WTC11 (cell line): ENCODE measurements around the gene ATP2A2. TPM values are rescaled to one million over a fixed set of nuclear protein-coding genes. Genes with fewer than 3 reads are reported as not detected.

Experiments used
- ATAC-seq: fragments of 200-7000 bp; cut with Tn5 transposase; 2 replicates; pipeline ENCODE4 v1.10.0; 2021; ENCODE audit warnings: mild to moderate bottlenecking, moderate library complexity
- CTCF ChIA-PET: fragments of 300-600 bp; sonication (Branson Sonifier 250); formaldehyde crosslinking; loops from one replicate; lab custom pipeline; 2021; ENCODE audit warnings: antibody characterized with exemption; lab: Charles Lee
- POLR2A ChIA-PET: fragments of 350-600 bp; sonication (Branson Sonifier 250); formaldehyde crosslinking; loops from one replicate; lab custom pipeline; 2021; ENCODE audit warnings: antibody characterized with exemption; lab: Charles Lee
- DNase-seq: peaks from one replicate; pipeline ENCODE4 v3.0.0; 2021; ENCODE audit warnings: low spot score
- H3K27ac Mint-ChIP-seq: 2 replicates; pipeline ENCODE4 v1.8.0; 2021; ENCODE audit warnings: mixed read lengths
- H3K27me3 Mint-ChIP-seq: 2 replicates; pipeline ENCODE4 v1.8.0; 2021; ENCODE audit warnings: low read depth, mild to moderate bottlenecking, moderate library complexity, mixed read lengths
- H3K36me3 Mint-ChIP-seq: 2 replicates; pipeline ENCODE4 v1.8.0; 2021; ENCODE audit warnings: mixed read lengths
- H3K4me1 Mint-ChIP-seq: 2 replicates; pipeline ENCODE4 v1.8.0; 2022; ENCODE audit warnings: mixed read lengths
- H3K4me3 Mint-ChIP-seq: 2 replicates; pipeline ENCODE4 v1.8.0; 2021; ENCODE audit warnings: mild to moderate bottlenecking, moderate library complexity, mixed read lengths
- H3K9me3 Mint-ChIP-seq: 2 replicates; pipeline ENCODE4 v1.8.0; 2021; ENCODE audit warnings: mixed read lengths
- AFF4 ChIP-seq: sonication (generic); formaldehyde crosslinking; IDR thresholded peaks from 2 replicates; pipeline ENCODE4 v1.8.1; 2023; ENCODE audit warnings: mild to moderate bottlenecking, missing genetic modification reagents, borderline replicate concordance
- ATF3 ChIP-seq: sonication (generic); formaldehyde crosslinking; conservative IDR thresholded peaks from 2 replicates; pipeline ENCODE4 v1.8.1; 2022; ENCODE audit warnings: mild to moderate bottlenecking, missing genetic modification reagents
- ATF6 ChIP-seq: sonication (generic); formaldehyde crosslinking; IDR thresholded peaks from 2 replicates; pipeline ENCODE4 v1.8.1; 2023; ENCODE audit warnings: mild to moderate bottlenecking, missing genetic modification reagents
- E2F5 ChIP-seq: sonication (generic); formaldehyde crosslinking; IDR thresholded peaks from 2 replicates; pipeline ENCODE4 v1.8.1; 2022; ENCODE audit warnings: mild to moderate bottlenecking, moderate library complexity, missing genetic modification reagents
- GABPB1 ChIP-seq: sonication (generic); formaldehyde crosslinking; IDR thresholded peaks from 2 replicates; pipeline ENCODE4 v1.8.1; 2023; ENCODE audit warnings: mild to moderate bottlenecking, missing genetic modification reagents
- IRF1 ChIP-seq: sonication (generic); formaldehyde crosslinking; IDR thresholded peaks from 2 replicates; pipeline ENCODE4 v1.8.0; 2023; ENCODE audit warnings: missing genetic modification reagents
- SOX15 ChIP-seq: fragments of 250-450 bp; sonication (Bioruptor Pico); IDR thresholded peaks from 2 replicates; pipeline ENCODE4 v1.9.0; 2021; ENCODE audit warnings: mild to moderate bottlenecking
- STAT6 ChIP-seq: sonication (generic); formaldehyde crosslinking; conservative IDR thresholded peaks from 2 replicates; pipeline ENCODE4 v1.8.1; 2023; ENCODE audit warnings: mild to moderate bottlenecking, low read depth, missing genetic modification reagents, moderate library complexity
- USF1 ChIP-seq: sonication (generic); formaldehyde crosslinking; IDR thresholded peaks from 2 replicates; pipeline ENCODE4 v1.8.0; 2022; ENCODE audit warnings: mild to moderate bottlenecking, missing genetic modification reagents
- ZNF512 ChIP-seq: sonication (generic); formaldehyde crosslinking; IDR thresholded peaks from 2 replicates; pipeline ENCODE4 v1.8.1; 2022; ENCODE audit warnings: missing genetic modification reagents, borderline replicate concordance
- ZSCAN18 ChIP-seq: fragments of 250-450 bp; sonication (Bioruptor Pico); IDR thresholded peaks from 2 replicates; pipeline ENCODE4 v2.1.2; 2022; ENCODE audit warnings: mild to moderate bottlenecking, moderate library complexity
- total RNA-seq: library from RNA; stranded (reverse); gene quantifications from 3 replicates; pipeline ENCODE4 v1.2.3, GENCODE V29; 2021

Gene ATP2A2
- total RNA-seq, 1 experiment from 2014 or later: 239 TPM

GRCh38 chr12:110234755-110235154 is 46.3 kb upstream of the ATP2A2 start:
- Mint-ChIP-seq H3K27me3 (no peaks in the 10 kb centered on the region), H3K9me3 (0 out of 2 replicates have a peak, but pooled peaks cover 3% of the 10 kb centered on the region), H3K4me1 (no peaks in the 10 kb centered on the region), H3K4me3 (no peak overlapping the region), H3K27ac (no peak overlapping the region), H3K36me3 (no peaks in the 10 kb centered on the region)
- no peak for TF ChIP-seq ATF6
- DNase-seq: no peak
- POLR2A ChIA-PET: no interaction called here
- no peak for ATAC-seq
- CTCF ChIA-PET: no interaction called here

- Mint-ChIP-seq H3K4me3 (no peak overlapping the region), H3K4me1 (no peaks in the 10 kb centered on the region), H3K9me3 (0 out of 2 replicates have a peak, but pooled peaks cover 3% of the 10 kb centered on the region), H3K27me3 (no peaks in the 10 kb centered on the region), H3K36me3 (no peaks in the 10 kb centered on the region), H3K27ac (no peak overlapping the region)
- ChIA-PET CTCF (no interaction called here), POLR2A (no interaction called here)
- DNase-seq (no peak), ATAC-seq (no peak)
- TF ChIP-seq AFF4 (CRISPR knock-in tag) (no peak), E2F5 (no peak), STAT6 (no peak), ZSCAN18 (no peak), ATF6 (no peak), GABPB1 (CRISPR knock-in tag) (no peak), ZNF512 (no peak), ATF3 (CRISPR knock-in tag) (no peak), USF1 (CRISPR knock-in tag) (no peak), IRF1 (no peak), SOX15 (CRISPR knock-in tag) (no peak)
Observed at GRCh38 chr12:110235383-110235782, 45.7 kb upstream of the ATP2A2 start.
